Measurements from ENCODE around the gene MRPS34.
"Not testable (repeated sequence)": the region's sequence is repeated elsewhere in the genome, so short reads cannot be mapped to it uniquely, and the experiment has no call there.

MRPS34 gene

GRCh38 chr16:1740234-1740633 lies 32.7 kb downstream of the MRPS34 start:
- H3K36me3 ChIP-seq (ENCODE audit: control insufficient read depth in 2 of 2, insufficient read depth in 1 of 2, low read length in 2 of 2), result peaks cover 0 to 57% of the 10 kb centered on the region in 2 experiments; a peak in 1 of 3 replicates
- CTCF ChIA-PET, result no interaction called here
- H3K4me3 ChIP-seq (ENCODE audit: low read depth, low read length), result no peak overlapping the region
- TF ChIP-seq ZNF843 (tag by site-specific recombination; IDR thresholded peaks at IDR 0.05) (no peak), TRIM28 (IDR thresholded peaks at IDR 0.05; ENCODE audit: borderline replicate concordance, low read length) (no peak), ZBTB6 (tag by site-specific recombination; IDR thresholded peaks at IDR 0.05) (no peak)
- TF ChIP-seq, protein P1, sequence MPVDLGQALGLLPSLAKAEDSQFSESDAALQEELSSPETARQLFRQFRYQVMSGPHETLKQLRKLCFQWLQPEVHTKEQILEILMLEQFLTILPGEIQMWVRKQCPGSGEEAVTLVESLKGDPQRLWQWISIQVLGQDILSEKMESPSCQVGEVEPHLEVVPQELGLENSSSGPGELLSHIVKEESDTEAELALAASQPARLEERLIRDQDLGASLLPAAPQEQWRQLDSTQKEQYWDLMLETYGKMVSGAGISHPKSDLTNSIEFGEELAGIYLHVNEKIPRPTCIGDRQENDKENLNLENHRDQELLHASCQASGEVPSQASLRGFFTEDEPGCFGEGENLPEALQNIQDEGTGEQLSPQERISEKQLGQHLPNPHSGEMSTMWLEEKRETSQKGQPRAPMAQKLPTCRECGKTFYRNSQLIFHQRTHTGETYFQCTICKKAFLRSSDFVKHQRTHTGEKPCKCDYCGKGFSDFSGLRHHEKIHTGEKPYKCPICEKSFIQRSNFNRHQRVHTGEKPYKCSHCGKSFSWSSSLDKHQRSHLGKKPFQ (tag by site-specific recombination; IDR thresholded peaks at IDR 0.05), result 0 out of 2 replicates have a peak, but pooled peaks have one; percentile 53
- no peak overlapping the region for H3K27ac ChIP-seq (ENCODE audit: extremely low read depth, low read depth, low read length)
- POLR2A ChIA-PET, result no interaction called here
- H3K9me3 ChIP-seq (ENCODE audit: control insufficient read depth, insufficient read depth, low read depth, low read length), result no peaks in the 10 kb centered on the region
- H3K4me1 ChIP-seq (ENCODE audit: control insufficient read depth, insufficient read depth, low read length), result no peaks in the 10 kb centered on the region

GRCh38 chr16:1734816-1735215 lies 38.1 kb downstream of the MRPS34 start:
- Histone ChIP-seq H3K36me3 (ENCODE audit: control insufficient read depth in 2 of 2, insufficient read depth in 1 of 2, low read length in 2 of 2) (peaks cover 5 to 56% of the 10 kb centered on the region in 2 experiments; a peak in 2 of 3 replicates), H3K9me3 (ENCODE audit: control insufficient read depth, insufficient read depth, low read depth, low read length) (no peaks in the 10 kb centered on the region), H3K4me3 (ENCODE audit: low read depth, low read length) (no peak overlapping the region), H3K27ac (ENCODE audit: extremely low read depth, low read depth, low read length) (no peak overlapping the region), H3K4me1 (ENCODE audit: control insufficient read depth, insufficient read depth, low read length) (no peaks in the 10 kb centered on the region)
- ChIA-PET CTCF (no interaction called here), POLR2A (no interaction called here)
- no peak for TF ChIP-seq ZNF157 (tag by site-specific recombination; IDR thresholded peaks at IDR 0.05)
- no peak for TF ChIP-seq ZBTB21 (tag by site-specific recombination; IDR thresholded peaks at IDR 0.05)
- TF ChIP-seq ZNF843 (tag by site-specific recombination; IDR thresholded peaks at IDR 0.05), result no peak
- TF ChIP-seq ZNF16 (tag by site-specific recombination; IDR thresholded peaks at IDR 0.05; ENCODE audit: low read depth), result no peak
- TF ChIP-seq SETDB1 (IDR thresholded peaks at IDR 0.05; ENCODE audit: insufficient read length, low read length), result no peak
- TF ChIP-seq ZNF266 (tag by site-specific recombination; IDR thresholded peaks at IDR 0.05; ENCODE audit: low read depth), result no peak
- TF ChIP-seq ZEB2 (tag by site-specific recombination; IDR thresholded peaks at IDR 0.05), result no peak
- TF ChIP-seq ZNF600 (tag by site-specific recombination; IDR thresholded peaks at IDR 0.05), result no peak

DNA sequence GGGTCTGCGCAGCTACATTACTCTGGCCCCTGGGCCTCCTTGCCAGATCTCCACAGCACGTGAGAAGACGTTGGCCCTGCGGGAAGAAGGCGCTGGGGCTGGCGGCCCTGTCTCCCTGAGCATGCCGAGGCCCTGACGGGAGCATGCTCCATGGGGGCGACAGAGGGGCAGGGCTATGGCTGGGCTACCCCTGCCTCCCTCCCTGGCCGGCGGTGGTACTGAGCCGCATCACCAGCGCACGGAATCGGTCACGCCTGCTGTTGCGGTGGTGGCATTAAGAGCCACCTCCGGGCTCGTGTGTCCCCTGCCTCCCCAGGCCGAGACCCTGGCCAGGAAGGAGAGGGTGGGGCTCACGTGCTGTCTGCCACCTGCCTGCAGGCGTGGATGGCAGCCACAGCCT lies 38.8 kb downstream of the MRPS34 start:
- Histone ChIP-seq H3K36me3 (ENCODE audit: control insufficient read depth in 2 of 2, insufficient read depth in 1 of 2, low read length in 2 of 2) (peaks cover 6 to 57% of the 10 kb centered on the region in 2 experiments; a peak in 2 of 3 replicates), H3K27ac (ENCODE audit: extremely low read depth, low read depth, low read length) (no peak overlapping the region), H3K4me3 (ENCODE audit: low read depth, low read length) (no peak overlapping the region), H3K4me1 (ENCODE audit: control insufficient read depth, insufficient read depth, low read length) (no peaks in the 10 kb centered on the region), H3K9me3 (ENCODE audit: control insufficient read depth, insufficient read depth, low read depth, low read length) (no peaks in the 10 kb centered on the region)
- no peak for TF ChIP-seq ZNF777 (tag by site-specific recombination; IDR thresholded peaks at IDR 0.05; ENCODE audit: borderline replicate concordance)
- TF ChIP-seq ZNF274 (IDR thresholded peaks at IDR 0.05; ENCODE audit: low read length), result no peak
- no peak for TF ChIP-seq ZNF274 (tag by site-specific recombination; IDR thresholded peaks at IDR 0.05; ENCODE audit: borderline replicate concordance)
- TF ChIP-seq ZNF501 (tag by site-specific recombination; IDR thresholded peaks at IDR 0.05), result no peak
- ChIA-PET POLR2A (no interaction called here), CTCF (no interaction called here)

- not testable (repeated sequence) for H3K27ac ChIP-seq (ENCODE audit: extremely low read depth, low read depth, low read length); H3K9me3 ChIP-seq (ENCODE audit: control insufficient read depth, insufficient read depth, low read depth, low read length); H3K4me1 ChIP-seq (ENCODE audit: control insufficient read depth, insufficient read depth, low read length); H3K4me3 ChIP-seq (ENCODE audit: low read depth, low read length)
- peaks cover 6 to 73% of the 10 kb centered on the region in 2 experiments; a peak in 2 of 3 replicates for H3K36me3 ChIP-seq (ENCODE audit: control insufficient read depth in 2 of 2, insufficient read depth in 1 of 2, low read length in 2 of 2)
- ChIA-PET POLR2A (interaction anchor here (1.3 kb wide), 1 partner anchor 27 kb away, joined by 4 read pairs; the partner anchor contains the start of gene MAPK8IP3), CTCF (interaction anchor here (0.6 to 1.1 kb wide), 2 partner anchors 9 to 621 kb away, joined by 3 to 6 read pairs; no protein-coding TSS in a partner anchor)
These were observed 40.4 kb downstream of the MRPS34 start for GRCh38 chr16:1732551-1732987.
